Sigmoid colon (tissue), 7 donors: ENCODE measurements around the gene AKAP17A. TPM values are rescaled to one million over a fixed set of nuclear protein-coding genes. Genes with fewer than 3 reads are reported as not detected.

Source experiments
- DNase-seq: peaks from one replicate; pipeline ENCODE4 v3.0.0-alpha.2; 2019
- H3K27ac ChIP-seq, 4 donors: fragments of 200-600 bp; sonication (generic); one replicate each; pipeline ENCODE4 v1.5.1; 2016 to 2019; ENCODE audit warnings: mild to moderate bottlenecking in 1 of 4
- H3K27me3 ChIP-seq, 3 donors: fragments of 200-600 bp; sonication (generic); one replicate each; pipeline ENCODE4 v1.5.1; 2019; ENCODE audit warnings: mild to moderate bottlenecking in 1 of 3
- H3K36me3 ChIP-seq, 4 donors: fragments of 200-600 bp; sonication (generic); one replicate each; pipeline ENCODE4 v1.5.1; 2016 to 2019
- H3K4me1 ChIP-seq, 4 donors: fragments of 200-600 bp; sonication (generic); one replicate each; pipeline ENCODE4 v1.5.1; 2017 to 2019
- H3K4me3 ChIP-seq, 4 donors: fragments of 200-600 bp; sonication (generic); one replicate each; pipeline ENCODE4 v1.5.1; 2017 to 2019; ENCODE audit warnings: mild to moderate bottlenecking in 2 of 4, moderate library complexity in 1 of 4
- H3K9me3 ChIP-seq, 4 donors: fragments of 200-600 bp in 3 of 4; sonication (generic) in 3 of 4; one replicate each; pipeline versions ENCODE4 v1.5.1 to v1.6.1; 2013 to 2019
- CTCF ChIP-seq, 4 experiments: fragments of 450-650 bp in 3 of 4; fragments of 200-600 bp in 1 of 4; IDR thresholded peaks; one replicate each; pipeline ENCODE4 v1.5.1; 2016 to 2019; ENCODE audit warnings: antibody characterized with exemption in 4 of 4, mild to moderate bottlenecking in 3 of 4, moderate library complexity in 2 of 4
- EP300 ChIP-seq, 4 donors: sonication (generic); formaldehyde crosslinking; IDR thresholded peaks; one replicate each; pipeline ENCODE4 v1.6.1; 2017; ENCODE audit warnings: antibody characterized with exemption in 4 of 4
- POLR2A ChIP-seq, 2 donors: fragments of 450-650 bp; IDR thresholded peaks; one replicate each; pipeline ENCODE4 v1.6.1; 2016; ENCODE audit warnings: antibody characterized with exemption in 2 of 2, mild to moderate bottlenecking in 2 of 2, moderate library complexity in 2 of 2
- POLR2AphosphoS5 ChIP-seq, 4 donors: sonication (generic); formaldehyde crosslinking; IDR thresholded peaks; one replicate each; pipeline ENCODE4 v1.6.1; 2017; ENCODE audit warnings: antibody characterized with exemption in 4 of 4
- WGBS, 2 donors: extraction: QIAGEN DNeasy Blood & Tissue Kit; methylation state at CpG; one replicate each; pipeline ENCODE4 v1.1.7; 2013; 5-methylcytosine and 5-hydroxymethylcytosine counted together
- intact Hi-C: fragments of 100-400 bp; cut with DNase I; formaldehyde crosslinking; loops from one replicate; pipeline ENCODE4 v1.15.1; 2023
- polyA plus RNA-seq, 3 donors: library from polyadenylated mRNA; stranded (reverse); fragments of 200-250 nt; gene quantifications; one replicate each; pipeline ENCODE4 v1.2.3, GENCODE V29; 2013
- total RNA-seq, 4 donors: library from RNA; depleted of rRNA; stranded (reverse); fragments of >200 nt; gene quantifications; one replicate each; pipeline ENCODE4 v1.1.0, GENCODE V29; 2016
- donor health status: healthy with polysubstance abuse.
- donor health status: Bipolar disorder and iron deficiency.
- donor health status: healthy.

Gene AKAP17A
- total and polyA plus RNA-seq, 7 donors, result 8.4 to 45.1 (median 24.2) TPM

DNA sequence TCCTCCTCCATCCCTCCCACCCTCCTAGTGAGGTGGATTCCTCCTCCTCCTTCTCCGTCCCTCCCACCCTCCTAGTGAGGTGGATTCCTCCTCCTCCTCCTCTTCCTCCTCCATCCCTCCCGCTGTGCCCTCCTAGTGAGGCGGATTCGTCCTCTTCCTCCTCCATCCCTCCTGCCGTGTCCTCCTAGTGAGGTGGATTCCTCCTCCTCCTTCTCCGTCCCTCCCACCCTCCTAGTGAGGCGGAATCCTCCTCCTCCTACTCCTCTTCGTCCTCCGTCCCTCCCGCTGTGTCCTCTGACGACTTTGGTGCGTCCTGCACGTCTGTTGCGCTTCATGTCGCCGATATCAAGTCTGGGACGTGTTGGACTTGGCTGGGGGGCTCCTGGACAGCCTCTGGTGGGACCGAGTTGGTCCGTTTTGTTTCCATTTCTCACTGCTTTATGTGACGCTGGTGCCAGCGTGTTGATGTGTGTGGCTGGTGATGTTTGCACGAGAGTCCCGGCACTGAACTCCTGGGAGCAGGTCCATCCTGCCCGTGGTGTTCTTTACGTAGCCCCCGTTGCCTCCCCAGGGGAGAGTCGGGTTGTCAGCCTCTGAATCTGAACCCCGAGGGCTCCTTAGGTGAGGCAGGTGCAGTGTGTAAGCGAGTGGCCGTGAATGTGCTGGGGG lies 5.4 kb downstream of the AKAP17A start:
- 89 to 91% methylated on average over 26 to 30 of the region's 30 CpGs for WGBS, 2 donors
- TF ChIP-seq POLR2AphosphoS5 (IDR thresholded peaks at IDR 0.05), result no peak
- TF ChIP-seq CTCF (IDR thresholded peaks at IDR 0.05), result no peak
- no peak for TF ChIP-seq EP300 (IDR thresholded peaks at IDR 0.05)
- TF ChIP-seq POLR2A (IDR thresholded peaks at IDR 0.05), result no peak
- no peak overlapping the region for H3K4me3 ChIP-seq
- intact Hi-C loops, result loop anchor here (10.0 kb wide), 3 partner anchors 602 to 1212 kb away; partner anchors contain the start of gene PPP2R3B
- DNase-seq, result no peak
- peaks cover 0 to 32% (median 23%) of the 10 kb centered on the region in 4 donors for H3K4me1 ChIP-seq
- no peaks in the 10 kb centered on the region for H3K27me3 ChIP-seq
- H3K9me3 ChIP-seq, result no peaks in the 10 kb centered on the region
- H3K36me3 ChIP-seq, result peaks cover 58 to 84% (median 71%) of the 10 kb centered on the region in 4 donors
- H3K27ac ChIP-seq, result no peak overlapping the region

- intact Hi-C loops, result loop anchor here (10.0 kb wide), 3 partner anchors 603 to 1213 kb away; partner anchors contain the start of gene PPP2R3B
- no peak overlapping the region for H3K4me3 ChIP-seq
- no peaks in the 10 kb centered on the region for H3K9me3 ChIP-seq
- H3K36me3 ChIP-seq, result peaks cover 65 to 90% (median 76%) of the 10 kb centered on the region in 4 donors
- WGBS, 2 donors, result 92 to 97% methylated on average over 25 of the region's 25 CpGs
- H3K27ac ChIP-seq, result no peak overlapping the region
- H3K4me1 ChIP-seq, result peaks cover 0 to 26% (median 19%) of the 10 kb centered on the region in 4 donors
- H3K27me3 ChIP-seq, result no peaks in the 10 kb centered on the region
- no peak for DNase-seq
- TF ChIP-seq POLR2A (IDR thresholded peaks at IDR 0.05) (no peak), CTCF (IDR thresholded peaks at IDR 0.05) (no peak), EP300 (IDR thresholded peaks at IDR 0.05) (no peak), POLR2AphosphoS5 (IDR thresholded peaks at IDR 0.05) (no peak)
These were observed 6.1 kb downstream of the AKAP17A start for GRCh38 chrX:1597345-1598020.

DNA sequence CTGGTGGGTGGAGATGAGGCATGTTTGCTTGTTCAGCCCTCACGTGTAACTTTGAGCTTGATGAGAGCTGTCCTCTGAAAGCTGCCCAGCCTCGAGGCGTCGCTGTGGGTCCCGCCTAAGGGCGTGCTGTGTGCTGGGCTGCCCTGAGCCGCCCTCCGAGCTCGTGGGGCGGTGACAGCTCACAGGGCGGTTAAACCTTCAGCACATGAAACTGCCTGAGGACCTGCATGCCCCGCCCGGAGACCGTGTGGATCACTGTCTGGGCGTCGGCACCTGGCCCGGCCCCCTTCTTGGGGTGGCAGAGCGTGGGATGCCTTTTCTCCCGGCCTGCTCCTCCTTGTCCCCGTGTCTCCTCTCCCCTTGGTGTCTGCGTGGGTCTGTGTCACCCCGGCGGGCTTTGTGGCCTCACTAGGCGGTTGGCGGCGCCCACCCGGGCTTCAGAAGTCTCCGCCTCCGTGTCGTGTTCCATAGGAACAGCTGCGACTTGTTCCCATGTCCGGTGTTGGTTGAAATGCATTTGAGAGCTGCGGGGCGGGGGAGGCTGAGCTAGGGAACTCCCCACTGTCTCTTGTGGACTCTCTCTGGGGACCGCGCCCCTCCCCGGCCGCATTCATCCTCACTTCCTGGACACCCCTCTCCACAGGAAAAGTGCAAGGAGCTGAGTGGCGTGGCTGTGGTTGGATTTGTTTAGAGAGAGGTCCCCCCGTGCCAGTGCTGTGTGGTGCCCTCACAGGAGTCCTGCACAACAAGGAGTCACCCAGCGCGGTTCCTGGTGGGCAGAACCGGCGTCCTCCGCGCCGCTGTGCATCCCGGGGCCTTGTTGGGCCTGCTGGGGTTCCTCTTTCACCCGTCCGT lies 6.8 kb downstream of the AKAP17A start:
- intact Hi-C loops, result loop anchor here (10.0 kb wide), 3 partner anchors 603 to 1213 kb away; partner anchors contain the start of gene PPP2R3B
- Histone ChIP-seq H3K4me1 (peaks cover 0 to 18% (median 11%) of the 10 kb centered on the region in 4 donors), H3K36me3 (peaks cover 65 to 97% (median 81%) of the 10 kb centered on the region in 4 donors), H3K27ac (no peak overlapping the region), H3K9me3 (no peaks in the 10 kb centered on the region), H3K27me3 (no peaks in the 10 kb centered on the region), H3K4me3 (no peak overlapping the region)
- 85 to 89% methylated on average over 50 of the region's 50 CpGs for WGBS, 2 donors
- TF ChIP-seq POLR2AphosphoS5 (IDR thresholded peaks at IDR 0.05), result no peak
- no peak for TF ChIP-seq CTCF (IDR thresholded peaks at IDR 0.05)
- no peak for TF ChIP-seq POLR2A (IDR thresholded peaks at IDR 0.05)
- TF ChIP-seq EP300 (IDR thresholded peaks at IDR 0.05), result no peak
- no peak for DNase-seq

DNA sequence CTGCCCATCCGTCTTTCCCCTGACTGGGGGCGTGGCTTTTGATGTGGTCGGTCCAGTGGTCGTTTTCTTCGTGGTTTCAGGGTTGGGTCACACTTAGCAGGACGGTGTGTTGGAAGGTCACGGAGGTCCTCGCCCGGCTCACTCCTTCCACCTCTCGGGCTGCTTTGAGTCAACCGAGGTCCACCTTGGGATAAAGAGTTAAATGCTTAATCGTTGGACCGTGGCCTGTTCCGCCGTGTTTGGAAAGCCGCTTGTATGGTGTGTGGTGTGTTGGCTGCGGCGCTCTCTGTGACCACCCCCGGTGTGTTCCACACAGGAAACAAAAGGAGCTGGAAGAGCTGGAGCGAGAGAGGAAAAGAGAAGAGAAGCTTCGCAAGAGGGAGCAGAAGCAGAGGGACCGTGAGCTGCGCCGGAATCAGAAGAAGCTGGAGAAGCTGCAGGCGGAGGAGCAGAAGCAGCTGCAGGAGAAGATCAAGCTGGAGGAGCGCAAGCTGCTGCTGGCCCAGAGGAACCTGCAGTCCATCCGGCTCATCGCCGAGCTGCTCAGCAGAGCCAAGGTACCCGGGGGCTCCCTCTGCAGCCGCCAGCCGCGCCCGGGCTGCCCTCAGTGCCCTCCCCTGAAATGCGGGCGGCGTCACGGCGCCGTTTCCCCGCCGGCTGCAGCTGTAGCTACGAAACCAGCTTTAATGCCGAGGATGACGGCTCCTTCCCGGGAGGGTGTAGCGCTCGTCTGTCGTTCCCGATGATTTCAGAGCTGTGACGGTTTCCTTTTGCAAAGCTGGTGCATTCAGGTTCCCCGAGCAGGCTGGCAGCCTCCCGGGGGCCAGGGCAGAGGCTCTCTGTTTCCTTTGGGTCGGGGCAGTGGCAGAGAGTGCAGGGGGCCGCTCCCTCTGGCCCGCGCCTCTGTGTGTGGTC lies 7.7 kb downstream of the AKAP17A start:
- no peak for TF ChIP-seq POLR2A (IDR thresholded peaks at IDR 0.05)
- no peak for TF ChIP-seq EP300 (IDR thresholded peaks at IDR 0.05)
- TF ChIP-seq POLR2AphosphoS5 (IDR thresholded peaks at IDR 0.05), result no peak
- TF ChIP-seq CTCF (IDR thresholded peaks at IDR 0.05), result no peak
- peaks cover 0 to 10% (median 2%) of the 10 kb centered on the region in 4 donors for H3K4me1 ChIP-seq
- no peaks in the 10 kb centered on the region for H3K27me3 ChIP-seq
- peaks cover 56 to 92% (median 73%) of the 10 kb centered on the region in 4 donors for H3K36me3 ChIP-seq
- no peak overlapping the region for H3K27ac ChIP-seq
- no peaks in the 10 kb centered on the region for H3K9me3 ChIP-seq
- no peak for DNase-seq
- intact Hi-C loops, result loop anchor here (10.0 kb wide), 3 partner anchors 604 to 1214 kb away; partner anchors contain the start of gene PPP2R3B
- H3K4me3 ChIP-seq, result no peak overlapping the region
- WGBS, 2 donors, result 92 to 93% methylated on average over 57 of the region's 57 CpGs
